Peyer's patch (tissue), 4 donors: Measurements from ENCODE around the gene FAM229A.

ENCODE experiments used
- CTCF ChIP-seq, 6 experiments: fragments of 450-650 bp in 4 of 6; fragments of 200-600 bp in 2 of 6; sonication (generic) in 1 of 6; IDR thresholded peaks; one replicate each; pipeline ENCODE4 v1.5.1; 2017 to 2019; ENCODE audit warnings: antibody characterized with exemption in 6 of 6, mild to moderate bottlenecking in 3 of 6, moderate library complexity in 1 of 6
- POLR2A ChIP-seq, 2 donors: fragments of 450-650 bp; IDR thresholded peaks; one replicate each; pipeline ENCODE4 v1.5.1; 2017; ENCODE audit warnings: antibody characterized with exemption in 2 of 2, mild to moderate bottlenecking in 2 of 2, moderate library complexity in 2 of 2

- TF ChIP-seq POLR2A (IDR thresholded peaks at IDR 0.05) (no peak), CTCF (IDR thresholded peaks at IDR 0.05) (no peak)
Measured at GRCh38 chr1:32334274-32334861, 27.9 kb downstream of the FAM229A start.
